Measurements from ENCODE around the gene SMTNL2. TPM values are rescaled to one million over a fixed set of nuclear protein-coding genes. Genes with fewer than 3 reads are reported as not detected.

The SMTNL2 gene
- total RNA-seq, 5 donors from 2014 or later (not counting 1 experiment from before 2014, with no cell fraction given): not detected

- ChIA-PET CTCF (no interaction called here), POLR2A (no interaction called here)
- H3K27me3 Mint-ChIP-seq: no peaks in the 10 kb centered on the region
- Histone ChIP-seq H3K27ac (ENCODE audit: low read length) (no peak overlapping the region), H3K9me3 (no peaks in the 10 kb centered on the region), H3K4me1 (ENCODE audit: control insufficient read depth in 1 of 2, extremely low read depth in 1 of 2, insufficient read depth in 2 of 2, low read length in 2 of 2) (peaks cover 9 to 24% of the 10 kb centered on the region in 2 experiments), H3K27me3 (replicated peaks in 1 of 2; ENCODE audit: control insufficient read depth in 2 of 2, extremely low read depth in 1 of 2, insufficient read depth in 2 of 2, low read length in 1 of 2) (no peaks in the 10 kb centered on the region), H3K4me3 (ENCODE audit: control insufficient read depth in 1 of 2, extremely low read depth in 1 of 2, low read length in 1 of 2) (no peak overlapping the region), H3K36me3 (ENCODE audit: control insufficient read depth in 2 of 2, extremely low read depth in 1 of 2, insufficient read depth in 1 of 2, low read length in 1 of 2) (peaks cover 35 to 72% of the 10 kb centered on the region in 2 donors)
- H3K36me3 Mint-ChIP-seq: peaks cover 28% of the 10 kb centered on the region
- DNase-seq (no peak), ATAC-seq (replicated peaks in 1 of 4) (no peak)
- no peaks in the 10 kb centered on the region for H3K9me3 Mint-ChIP-seq
- H3K4me3 Mint-ChIP-seq: no peak overlapping the region
- peaks cover 21 to 25% (median 22%) of the 10 kb centered on the region in 3 donors for H3K4me1 Mint-ChIP-seq
- no peak overlapping the region for H3K27ac Mint-ChIP-seq
- WGBS (ENCODE audit: insufficient coverage): 82% methylated on average over 5 of the region's 8 CpGs
Observed at GRCh38 chr17:4551141-4551540, 33.2 kb upstream of the SMTNL2 start.

- H3K27ac Mint-ChIP-seq: no peak overlapping the region
- Histone ChIP-seq H3K36me3 (ENCODE audit: control insufficient read depth in 2 of 2, extremely low read depth in 1 of 2, insufficient read depth in 1 of 2, low read length in 1 of 2) (peaks cover 35 to 64% of the 10 kb centered on the region in 2 donors), H3K9me3 (no peaks in the 10 kb centered on the region), H3K4me3 (ENCODE audit: control insufficient read depth in 1 of 2, extremely low read depth in 1 of 2, low read length in 1 of 2) (no peak overlapping the region), H3K27ac (ENCODE audit: low read length) (no peak overlapping the region), H3K4me1 (ENCODE audit: control insufficient read depth in 1 of 2, extremely low read depth in 1 of 2, insufficient read depth in 2 of 2, low read length in 2 of 2) (peaks cover 9 to 25% of the 10 kb centered on the region in 2 experiments), H3K27me3 (replicated peaks in 1 of 2; ENCODE audit: control insufficient read depth in 2 of 2, extremely low read depth in 1 of 2, insufficient read depth in 2 of 2, low read length in 1 of 2) (no peaks in the 10 kb centered on the region)
- ChIA-PET CTCF (no interaction called here), POLR2A (no interaction called here)
- H3K27me3 Mint-ChIP-seq: no peaks in the 10 kb centered on the region
- ATAC-seq (replicated peaks in 1 of 4) (no peak), DNase-seq (no peak)
- 96% methylated on average over 19 of the region's 27 CpGs for WGBS (ENCODE audit: insufficient coverage)
- H3K4me1 Mint-ChIP-seq: peaks cover 23 to 29% (median 26%) of the 10 kb centered on the region in 3 donors
- H3K9me3 Mint-ChIP-seq: no peaks in the 10 kb centered on the region
- no peak overlapping the region for H3K4me3 Mint-ChIP-seq
- H3K36me3 Mint-ChIP-seq: peaks cover 24% of the 10 kb centered on the region
Observed at GRCh38 chr17:4551796-4552525, 32.4 kb upstream of the SMTNL2 start.

GRCh38 chr17:4553669-4554068 lies 30.7 kb upstream of the SMTNL2 start:
- no peak for DNase-seq
- peaks cover 24 to 47% of the 10 kb centered on the region in 2 donors for H3K36me3 ChIP-seq (ENCODE audit: control insufficient read depth in 2 of 2, extremely low read depth in 1 of 2, insufficient read depth in 1 of 2, low read length in 1 of 2)
- no peaks in the 10 kb centered on the region for H3K9me3 Mint-ChIP-seq

GRCh38 chr17:4554441-4554996 lies 29.8 kb upstream of the SMTNL2 start:
- Histone ChIP-seq H3K27me3 (replicated peaks in 1 of 2; ENCODE audit: control insufficient read depth in 2 of 2, extremely low read depth in 1 of 2, insufficient read depth in 2 of 2, low read length in 1 of 2) (no peaks in the 10 kb centered on the region), H3K36me3 (ENCODE audit: control insufficient read depth in 2 of 2, extremely low read depth in 1 of 2, insufficient read depth in 1 of 2, low read length in 1 of 2) (peaks cover 24 to 39% of the 10 kb centered on the region in 2 donors), H3K9me3 (no peaks in the 10 kb centered on the region), H3K4me3 (ENCODE audit: control insufficient read depth in 1 of 2, extremely low read depth in 1 of 2, low read length in 1 of 2) (peak overlapping the region; percentile 82 to 87), H3K4me1 (ENCODE audit: control insufficient read depth in 1 of 2, extremely low read depth in 1 of 2, insufficient read depth in 2 of 2, low read length in 2 of 2) (peaks cover 9 to 25% of the 10 kb centered on the region in 2 experiments), H3K27ac (ENCODE audit: low read length) (no peak overlapping the region)
- peaks cover 20% of the 10 kb centered on the region for H3K36me3 Mint-ChIP-seq
- H3K27me3 Mint-ChIP-seq: no peaks in the 10 kb centered on the region
- POLR2A ChIA-PET: interaction anchor here in 1 of 2 donors (0.7 kb wide), 1 partner anchor 584 kb away, joined by 3 read pairs; no protein-coding TSS in a partner anchor
- peak overlapping the region; percentile 27 to 98 for H3K27ac Mint-ChIP-seq
- no peaks in the 10 kb centered on the region for H3K9me3 Mint-ChIP-seq
- DNase-seq (peak in 1 of 35 experiments; percentile 6), ATAC-seq (replicated peaks in 1 of 4) (no peak)
- peak overlapping the region; percentile 87 to 94 (median 94) for H3K4me3 Mint-ChIP-seq
- H3K4me1 Mint-ChIP-seq: peaks cover 23 to 29% (median 26%) of the 10 kb centered on the region in 3 donors
- WGBS (ENCODE audit: insufficient coverage): 8% methylated on average over 18 of the region's 18 CpGs
- CTCF ChIA-PET: no interaction called here

More at GRCh38 chr17:4553669-4554068, 30.7 kb upstream of the SMTNL2 start:
- Histone ChIP-seq H3K4me1 (ENCODE audit: control insufficient read depth in 1 of 2, extremely low read depth in 1 of 2, insufficient read depth in 2 of 2, low read length in 2 of 2) (peaks cover 9 to 25% of the 10 kb centered on the region in 2 experiments), H3K27ac (ENCODE audit: low read length) (no peak overlapping the region), H3K9me3 (no peaks in the 10 kb centered on the region), H3K27me3 (replicated peaks in 1 of 2; ENCODE audit: control insufficient read depth in 2 of 2, extremely low read depth in 1 of 2, insufficient read depth in 2 of 2, low read length in 1 of 2) (no peaks in the 10 kb centered on the region), H3K4me3 (ENCODE audit: control insufficient read depth in 1 of 2, extremely low read depth in 1 of 2, low read length in 1 of 2) (peak overlapping the region in 1 of 2 donors; percentile 82)
- Mint-ChIP-seq H3K27ac (no peak overlapping the region), H3K36me3 (peaks cover 20% of the 10 kb centered on the region), H3K4me3 (peak overlapping the region; percentile 87 to 94 (median 94)), H3K4me1 (peaks cover 23 to 29% (median 26%) of the 10 kb centered on the region in 3 donors), H3K27me3 (no peaks in the 10 kb centered on the region)
- WGBS (ENCODE audit: insufficient coverage): 83% methylated on average over 7 of the region's 9 CpGs
- POLR2A ChIA-PET: no interaction called here
- CTCF ChIA-PET: interaction anchor here in 1 of 2 donors (0.5 kb wide), 1 partner anchor 288 kb away, joined by 5 read pairs; no protein-coding TSS in a partner anchor
- no peak for ATAC-seq (replicated peaks in 1 of 4)

GRCh38 chr17:4554997-4555799 lies 29.1 kb upstream of the SMTNL2 start, which contains the start of gene MYBBP1A:
TSS of gene MYBBP1A (minus strand) at chr17:4555384. CDS start at chr17:4555324, 60 bp downstream.
- peaks cover 15% of the 10 kb centered on the region for H3K36me3 Mint-ChIP-seq
- H3K27me3 Mint-ChIP-seq: no peaks in the 10 kb centered on the region
- no peaks in the 10 kb centered on the region for H3K27me3 ChIP-seq (replicated peaks in 1 of 2; ENCODE audit: control insufficient read depth in 2 of 2, extremely low read depth in 1 of 2, insufficient read depth in 2 of 2, low read length in 1 of 2)
- peaks cover 23 to 29% (median 26%) of the 10 kb centered on the region in 3 donors for H3K4me1 Mint-ChIP-seq
- peaks cover 9 to 25% of the 10 kb centered on the region in 2 experiments for H3K4me1 ChIP-seq (ENCODE audit: control insufficient read depth in 1 of 2, extremely low read depth in 1 of 2, insufficient read depth in 2 of 2, low read length in 2 of 2)
- DNase-seq: peak; percentile 88 to 98 (median 94)
- no peaks in the 10 kb centered on the region for H3K9me3 Mint-ChIP-seq
- H3K36me3 ChIP-seq (ENCODE audit: control insufficient read depth in 2 of 2, extremely low read depth in 1 of 2, insufficient read depth in 1 of 2, low read length in 1 of 2): peaks cover 20 to 33% of the 10 kb centered on the region in 2 donors
- WGBS (ENCODE audit: insufficient coverage): under 1% methylated on average over 68 of the region's 69 CpGs
- ChIA-PET POLR2A (interaction anchor here in 1 of 2 donors (0.7 kb wide), 1 partner anchor 107 kb away, joined by 3 read pairs; no protein-coding TSS in a partner anchor), CTCF (interaction anchor here in 1 of 2 donors (0.6 kb wide), 1 partner anchor 146 kb away, joined by 3 read pairs; no protein-coding TSS in a partner anchor)
- peak within 1 kb of the TSS; percentile 87 to 94 (median 94) for H3K4me3 Mint-ChIP-seq
- H3K4me3 ChIP-seq (ENCODE audit: control insufficient read depth in 1 of 2, extremely low read depth in 1 of 2, low read length in 1 of 2): peak within 1 kb of the TSS; percentile 82 to 87
- H3K9me3 ChIP-seq: no peaks in the 10 kb centered on the region
- ATAC-seq (replicated peaks in 1 of 4): peak; percentile 94 to 96 (median 96)
- H3K27ac Mint-ChIP-seq: peak within 1 kb of the TSS; percentile 97 to 98
- H3K27ac ChIP-seq (ENCODE audit: low read length): peak within 1 kb of the TSS; percentile 80
